T follicular helper cell (primary cell): ENCODE measurements around the gene GOLGA6L9.
"Not testable (repeated sequence)": the region's sequence is repeated elsewhere in the genome, so short reads cannot be mapped to it uniquely, and the experiment has no call there.

ENCODE experiments used
- DNase-seq: peaks from one replicate; pipeline ENCODE4 v3.0.0-alpha.2; 2020; ENCODE audit warnings: low read depth

Gene GOLGA6L9

GRCh38 chr15:82468205-82468604 is 38.6 kb downstream of the GOLGA6L9 start:
- not testable (repeated sequence) for DNase-seq

DNA sequence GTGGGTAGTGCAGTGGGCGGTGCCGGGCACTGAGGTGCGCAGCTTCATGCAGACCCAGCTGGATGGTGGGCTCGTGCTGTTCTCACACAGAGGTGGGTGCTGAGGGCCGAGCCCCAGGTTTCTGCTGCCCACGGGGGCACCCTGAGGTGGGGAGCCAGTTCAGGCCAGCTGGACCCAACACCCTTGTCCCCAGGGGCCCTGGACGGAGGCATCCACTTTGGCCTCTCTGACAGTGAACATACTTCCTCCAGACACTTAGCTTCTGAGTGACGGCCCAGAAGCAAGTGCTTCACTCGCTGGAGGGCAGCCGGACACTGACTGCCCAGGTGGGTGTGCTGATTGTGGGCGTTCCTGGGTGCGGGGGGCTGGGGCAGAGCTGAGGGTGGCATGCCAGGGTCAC is 39.8 kb downstream of the GOLGA6L9 start:
- not testable (repeated sequence) for DNase-seq

GRCh38 chr15:82472269-82472982 is 42.8 kb downstream of the GOLGA6L9 start:
- not testable (repeated sequence) for DNase-seq

DNA sequence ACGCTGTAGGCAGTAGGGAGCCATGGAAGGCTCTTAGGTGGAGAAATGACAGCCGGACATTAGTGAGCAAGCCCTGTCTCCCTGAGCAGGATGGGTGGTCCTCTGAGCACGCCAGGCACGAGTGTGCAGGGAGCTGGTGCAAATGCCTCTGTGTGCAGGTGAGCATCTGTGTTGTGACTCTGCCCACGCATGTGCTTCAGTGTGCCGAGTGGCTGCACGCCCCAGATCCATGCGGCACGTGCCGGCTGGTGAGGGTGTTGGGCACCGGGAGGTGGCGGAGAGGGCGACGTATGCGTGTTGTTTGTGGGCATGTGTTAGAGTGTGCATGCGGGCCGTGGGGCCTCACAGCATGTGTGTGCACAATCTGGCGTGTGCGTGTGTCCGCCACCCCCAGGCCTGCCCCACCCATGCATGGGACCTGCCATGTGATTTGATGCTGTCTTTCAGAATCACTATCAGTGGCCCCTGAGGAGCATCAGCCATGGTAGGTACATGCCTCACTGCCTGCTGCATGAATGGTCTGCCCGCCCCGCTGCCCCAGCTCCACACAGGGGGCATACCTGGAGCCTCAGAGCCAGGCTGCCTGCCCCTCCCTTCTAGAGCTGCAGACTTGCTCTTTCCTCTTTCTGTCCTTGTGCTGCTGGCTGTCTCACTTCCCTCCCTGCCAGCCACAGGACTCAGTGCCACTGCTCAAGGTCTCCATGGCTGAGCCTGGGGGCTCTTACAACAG is 45.1 kb downstream of the GOLGA6L9 start:
- DNase-seq, result not testable (repeated sequence)

- DNase-seq, result not testable (repeated sequence)
These were observed 45.8 kb downstream of the GOLGA6L9 start for GRCh38 chr15:82475345-82475967.

GRCh38 chr15:82476697-82477342 is 47.2 kb downstream of the GOLGA6L9 start:
- not testable (repeated sequence) for DNase-seq

DNA sequence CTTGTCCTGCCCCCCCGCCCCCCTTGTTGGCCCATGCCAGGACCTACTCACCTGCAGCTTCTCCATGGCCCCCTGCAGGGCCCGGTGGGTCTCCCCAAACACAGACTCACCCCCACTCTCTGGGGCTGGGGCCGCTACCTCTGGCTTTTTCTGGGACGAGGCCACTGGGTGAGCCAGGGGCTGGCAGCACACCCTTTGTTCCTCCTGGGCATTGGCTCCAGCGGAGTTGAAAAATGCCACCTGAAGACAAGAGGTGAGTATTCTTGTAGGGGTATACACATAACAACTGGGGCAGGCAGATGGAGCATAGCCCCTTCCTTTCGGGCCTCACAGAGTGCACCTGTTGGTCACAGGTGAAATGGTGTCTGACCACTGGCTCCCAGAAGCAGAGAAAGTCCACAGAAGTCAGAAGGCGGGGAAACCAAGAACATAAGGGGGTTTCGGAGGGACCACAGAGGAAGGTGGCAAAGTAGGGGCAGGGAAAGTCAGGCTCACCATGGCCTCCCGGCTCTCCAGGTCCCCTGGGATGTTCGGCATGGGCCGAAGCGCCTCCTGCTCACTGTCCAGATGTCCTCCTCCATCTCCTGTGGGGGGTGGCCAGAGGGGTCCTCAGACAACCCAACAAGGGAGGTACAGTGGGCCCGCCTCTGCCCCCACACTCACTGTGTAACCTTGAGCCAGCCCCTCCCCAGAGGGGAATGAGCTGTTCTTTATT is 47.9 kb downstream of the GOLGA6L9 start:
- DNase-seq, result not testable (repeated sequence)
